HG02884 (cell line): Measurements from ENCODE around the gene FXYD1.

Experiments
- ATAC-seq: cut with Tn5 transposase; IDR thresholded peaks from one replicate; pipeline ENCODE4 v1.9.1; 2021; ENCODE audit warnings: mild to moderate bottlenecking, moderate library complexity; ENCODE audit not compliant: unreplicated experiment

The FXYD1 gene

DNA sequence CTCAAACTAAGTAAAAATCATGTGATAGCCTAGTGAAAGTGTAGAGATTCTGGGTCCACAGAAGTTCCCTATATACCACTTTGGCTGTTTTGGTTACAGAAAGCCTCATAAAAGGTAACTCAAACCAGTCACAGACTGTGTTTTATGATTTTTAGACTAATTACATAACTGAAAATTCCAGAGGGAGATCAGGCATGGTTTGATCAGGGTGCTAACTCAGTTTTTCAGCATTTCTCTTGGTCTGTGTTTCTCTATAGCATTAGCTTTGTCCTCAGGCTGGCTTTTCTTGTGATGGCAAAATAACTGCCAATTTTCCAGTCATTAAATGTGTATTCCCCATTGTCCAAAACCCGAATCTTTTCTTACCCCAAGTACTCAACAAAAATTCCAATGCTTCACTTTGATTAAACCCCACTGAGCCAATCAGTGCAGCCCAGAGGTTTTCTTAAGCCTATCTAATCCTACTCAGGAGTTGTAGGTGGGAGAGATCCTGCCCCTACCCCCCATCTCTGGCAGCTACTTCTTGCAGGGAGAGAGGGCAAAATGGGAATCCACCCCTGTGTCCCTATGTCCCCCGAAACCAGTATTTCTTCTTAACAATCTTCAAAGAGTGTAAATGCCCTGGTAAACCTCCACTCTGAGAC, 31.6 kb upstream of the FXYD1 start:
- ATAC-seq: no peak

GRCh38 chr19:35107545-35107944, 31.1 kb upstream of the FXYD1 start:
- no peak for ATAC-seq

DNA sequence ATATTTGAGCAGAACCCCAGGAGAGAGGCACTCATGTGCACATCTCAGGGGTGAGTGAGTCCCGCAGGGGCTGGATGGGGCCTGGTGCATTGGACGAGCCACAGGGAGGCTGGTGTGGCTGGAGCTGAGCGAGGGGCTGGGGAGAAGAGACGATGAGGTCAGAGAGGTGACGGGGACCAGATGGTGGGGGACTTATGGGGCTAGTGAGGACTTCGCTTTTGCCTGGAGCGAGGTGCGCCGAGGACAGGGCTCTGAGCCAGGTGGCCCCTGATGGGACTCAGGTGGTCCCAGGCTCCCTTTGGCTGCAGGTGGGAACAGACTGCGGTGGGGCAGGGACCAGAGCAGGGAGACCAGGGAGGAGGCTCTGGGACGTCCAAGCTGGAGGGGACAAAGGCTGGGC, 29.9 kb upstream of the FXYD1 start:
- no peak for ATAC-seq

- no peak for ATAC-seq
Measured at GRCh38 chr19:35109395-35110112, 29.1 kb upstream of the FXYD1 start.

GRCh38 chr19:35110974-35111373, 27.6 kb upstream of the FXYD1 start:
- ATAC-seq: no peak

GRCh38 chr19:35112995-35113688, 25.5 kb upstream of the FXYD1 start:
- no peak for ATAC-seq

GRCh38 chr19:35114353-35115176, 24.1 kb upstream of the FXYD1 start:
- no peak for ATAC-seq

DNA sequence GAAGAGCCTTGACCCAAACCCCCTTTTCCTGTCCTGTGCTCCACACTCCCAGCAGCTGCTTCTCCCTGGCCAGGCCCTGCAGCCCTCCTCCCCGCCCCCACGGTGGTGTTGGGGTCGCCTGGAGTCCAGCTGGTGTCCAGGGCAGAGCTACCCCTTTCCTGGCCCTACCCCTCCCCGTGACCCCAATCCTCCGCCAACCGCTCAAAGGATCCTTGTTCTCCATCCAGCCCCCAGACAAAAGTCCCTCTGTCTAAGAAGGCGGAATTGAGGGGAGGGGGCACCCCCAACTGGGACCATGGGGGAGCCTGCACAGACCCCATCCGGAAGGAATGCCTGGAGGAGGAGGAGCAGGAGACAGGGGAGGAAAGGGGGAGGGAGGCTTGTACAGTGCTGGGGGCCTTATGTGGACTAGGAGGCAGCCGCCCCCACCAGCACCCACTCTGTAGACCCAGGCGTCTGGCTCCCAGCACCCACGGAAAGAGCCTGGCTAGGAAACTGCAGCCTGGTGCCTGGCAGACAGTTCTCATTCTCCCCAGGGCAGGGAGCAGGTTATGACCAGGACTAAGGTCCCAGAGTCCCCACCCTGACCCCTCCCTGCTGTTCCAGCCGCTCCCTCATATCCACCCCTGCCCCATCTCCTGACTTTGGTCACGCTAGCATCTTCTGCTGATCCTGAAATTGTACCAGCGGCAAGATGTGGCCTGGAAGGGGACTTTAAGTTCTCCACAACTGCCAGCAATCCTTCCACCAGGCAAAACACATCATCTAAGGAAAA, 23.3 kb upstream of the FXYD1 start, which contains the start of gene FXYD3:
TSS of gene FXYD3 (plus strand) at position 647 of the 775 bp plus-strand sequence. CDS start 3,554 bp downstream, outside the sequence.
- no peak for ATAC-seq

- no peak for ATAC-seq
Measured at GRCh38 chr19:35116072-35116801, 22.4 kb upstream of the FXYD1 start.

GRCh38 chr19:35117116-35117515, 21.5 kb upstream of the FXYD1 start:
- ATAC-seq: no peak

DNA sequence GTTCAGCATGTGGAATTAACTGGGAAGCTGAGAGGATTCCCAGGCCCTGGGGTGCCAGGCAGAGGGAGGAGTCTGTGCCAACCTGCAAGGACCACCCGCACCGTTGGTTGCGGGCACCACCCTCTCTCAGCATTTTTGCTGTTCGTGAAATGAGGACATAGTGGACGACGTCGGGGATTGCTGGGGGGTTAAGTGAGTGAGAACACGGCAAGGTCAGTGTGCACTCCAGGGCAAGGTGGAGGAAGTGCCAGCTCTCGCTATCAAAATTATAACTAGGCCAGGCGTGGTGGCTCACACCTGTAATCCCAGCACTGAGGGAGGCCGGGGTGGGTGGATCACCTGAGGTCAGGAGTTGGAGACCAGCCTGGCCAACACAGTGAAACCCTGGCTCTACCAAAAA, 20.8 kb upstream of the FXYD1 start:
- no peak for ATAC-seq

- no peak for ATAC-seq
Measured at GRCh38 chr19:35118268-35119020, 20.2 kb upstream of the FXYD1 start.

- ATAC-seq: no peak
Measured at GRCh38 chr19:35119091-35119490, 19.5 kb upstream of the FXYD1 start.

DNA sequence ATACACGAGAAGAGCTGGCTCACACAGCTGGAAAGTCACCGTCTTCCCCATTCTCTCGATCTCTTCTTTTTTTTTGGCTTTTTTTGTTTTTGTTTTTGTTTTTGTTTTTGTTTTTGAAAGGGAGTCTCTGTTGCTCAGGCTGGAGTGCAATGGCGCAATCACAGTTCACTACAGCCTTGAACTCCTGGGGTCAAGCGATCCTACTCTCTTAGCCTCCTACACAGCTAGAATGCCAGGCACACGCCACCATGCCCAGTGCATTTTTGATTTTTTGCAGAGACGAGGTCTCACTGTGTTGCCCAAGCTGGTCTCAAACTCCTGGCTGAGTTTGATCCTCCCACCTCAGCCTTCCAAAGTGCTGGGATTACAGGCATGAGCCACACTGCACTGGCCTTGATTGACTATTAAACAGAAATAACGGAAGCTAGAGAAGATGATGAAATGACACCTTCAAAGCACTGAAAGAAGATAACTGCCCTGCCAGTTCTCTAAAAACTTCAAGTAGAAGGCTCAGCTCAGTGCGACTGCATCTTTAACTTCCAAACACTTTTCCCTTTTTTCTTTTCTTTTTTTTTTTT, 19.0 kb upstream of the FXYD1 start:
- ATAC-seq: no peak

DNA sequence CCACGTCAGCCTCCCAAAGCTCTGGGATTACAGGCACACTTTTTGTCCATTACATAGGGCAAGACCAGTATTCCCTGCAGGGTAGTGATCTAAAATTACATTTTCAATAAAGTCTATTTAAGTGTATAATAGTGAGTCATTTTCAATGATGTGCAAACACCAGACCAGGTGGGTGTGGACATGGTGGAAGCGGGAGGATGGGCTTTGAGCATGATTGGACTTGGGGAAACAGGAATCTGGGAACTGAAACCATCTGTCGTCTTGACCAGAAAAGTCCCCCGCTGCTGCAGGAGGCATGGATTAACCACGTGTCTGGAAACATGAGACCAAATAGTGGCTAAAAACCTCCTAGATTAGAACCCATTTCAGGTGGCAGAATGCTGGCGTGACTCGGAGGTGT, 18.1 kb upstream of the FXYD1 start:
- no peak for ATAC-seq

DNA sequence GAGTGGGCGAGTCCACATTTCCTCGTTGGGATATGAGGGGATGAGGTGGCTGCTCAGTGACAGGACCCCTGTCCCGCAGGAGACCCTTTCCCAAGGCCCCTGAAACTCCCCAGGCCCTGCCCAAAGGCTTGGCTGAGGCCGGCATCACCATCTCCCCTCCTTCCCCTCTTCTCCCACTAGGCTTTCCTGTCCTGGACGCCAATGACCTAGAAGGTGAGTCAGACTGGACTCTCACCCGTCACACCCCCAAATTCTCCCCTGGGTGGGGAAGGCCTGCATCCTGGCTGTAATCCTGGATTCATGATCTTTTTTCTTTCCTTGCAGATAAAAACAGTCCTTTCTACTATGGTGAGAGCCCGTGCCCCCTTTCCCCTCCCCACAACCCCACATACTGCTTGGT, 17.7 kb upstream of the FXYD1 start:
- ATAC-seq: no peak

DNA sequence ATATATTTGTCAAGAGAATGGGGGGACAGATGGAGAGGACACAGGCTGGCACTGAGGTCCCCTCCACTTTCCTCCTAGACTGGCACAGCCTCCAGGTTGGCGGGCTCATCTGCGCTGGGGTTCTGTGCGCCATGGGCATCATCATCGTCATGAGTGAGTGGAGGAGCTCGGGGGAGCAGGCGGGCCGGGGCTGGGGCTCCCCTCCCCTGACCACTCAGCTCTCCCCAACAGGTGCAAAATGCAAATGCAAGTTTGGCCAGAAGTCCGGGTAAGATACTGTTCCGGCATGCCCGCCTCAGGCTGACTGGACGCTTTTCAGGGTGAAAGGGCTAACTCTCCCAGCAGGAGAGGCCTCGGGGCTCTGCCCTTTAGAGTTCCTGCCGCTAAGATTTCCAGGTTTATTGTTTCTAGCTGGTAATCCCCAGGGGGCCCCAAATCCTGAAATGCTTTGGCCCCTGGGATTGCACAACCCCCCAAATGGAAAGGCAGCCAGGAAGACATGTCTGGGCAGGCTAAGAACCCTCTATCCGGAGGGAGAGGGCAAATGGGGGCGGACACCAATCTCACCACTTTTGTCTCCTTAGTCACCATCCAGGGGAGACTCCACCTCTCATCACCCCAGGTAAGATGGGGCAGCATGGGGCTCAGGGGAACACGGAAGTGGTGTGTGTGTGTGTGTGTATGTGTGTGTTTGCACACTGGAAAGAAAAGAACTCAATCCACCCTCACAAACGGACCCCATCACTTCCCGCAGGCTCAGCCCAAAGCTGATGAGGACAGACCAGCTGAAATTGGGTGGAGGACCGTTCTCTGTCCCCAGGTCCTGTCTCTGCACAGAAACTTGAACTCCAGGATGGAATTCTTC, 15.7 kb upstream of the FXYD1 start:
- no peak for ATAC-seq

DNA sequence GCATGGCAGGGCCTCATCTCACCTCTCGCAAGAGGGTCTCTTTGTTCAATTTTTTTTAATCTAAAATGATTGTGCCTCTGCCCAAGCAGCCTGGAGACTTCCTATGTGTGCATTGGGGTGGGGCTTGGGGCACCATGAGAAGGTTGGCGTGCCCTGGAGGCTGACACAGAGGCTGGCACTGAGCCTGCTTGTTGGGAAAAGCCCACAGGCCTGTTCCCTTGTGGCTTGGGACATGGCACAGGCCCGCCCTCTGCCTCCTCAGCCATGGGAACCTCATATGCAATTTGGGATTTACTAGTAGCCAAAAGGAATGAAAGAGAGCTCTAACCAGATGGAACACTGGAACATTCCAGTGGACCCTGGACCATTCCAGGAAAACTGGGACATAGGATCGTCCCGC, 15.1 kb upstream of the FXYD1 start:
- no peak for ATAC-seq
